ENCODE measurements around the gene VAV3. TPM values are rescaled to one million over a fixed set of nuclear protein-coding genes. Genes with fewer than 3 reads are reported as not detected.

VAV3 gene
- total RNA-seq, 1 experiment from 2014 or later: 0.57 TPM

GRCh38 chr1:107683683-107684082, 281.3 kb downstream of the VAV3 start:
- BruUV-seq (replicated peaks): no TSS peak
- POLR2A ChIA-PET: no interaction called here
- intact Hi-C loops (cut with micrococcal nuclease; ENCODE audit: unreplicated experiment): no loop called here

DNA sequence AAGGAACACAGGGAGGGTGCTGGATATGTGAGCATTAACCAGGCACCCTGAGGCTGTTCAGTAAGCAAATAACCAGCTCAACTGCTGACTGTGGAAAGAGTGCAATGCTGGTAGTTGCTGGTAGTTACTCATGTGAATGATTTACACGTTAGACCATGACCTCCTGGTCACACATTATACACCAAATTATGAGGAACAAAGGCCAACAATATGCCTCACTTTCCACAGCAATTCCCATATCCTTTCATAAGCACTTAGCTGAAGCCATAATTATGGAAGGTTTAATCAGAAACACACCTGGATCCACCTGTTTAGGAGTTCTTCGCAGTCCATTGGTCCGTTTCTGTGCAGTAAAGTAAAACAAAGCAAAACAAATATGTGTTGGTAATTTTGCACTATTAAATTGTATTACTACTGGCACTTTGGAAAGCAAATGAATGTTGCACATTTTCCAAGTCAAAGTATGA, 281.8 kb downstream of the VAV3 start:
- H3K27me3 Mint-ChIP-seq (ENCODE audit: insufficient read depth, unreplicated experiment): no peaks in the 10 kb centered on the region
- H3K36me3 ChIP-seq (ENCODE audit: control insufficient read depth, insufficient read depth, low read length): no peaks in the 10 kb centered on the region
- H3K4me3 Mint-ChIP-seq (ENCODE audit: unreplicated experiment): no peak overlapping the region
- no peak overlapping the region for H3K4me3 ChIP-seq (ENCODE audit: low read depth, low read length)
- no peaks in the 10 kb centered on the region for H3K4me1 Mint-ChIP-seq (ENCODE audit: low read depth, unreplicated experiment)
- TF ChIP-seq, protein P1, sequence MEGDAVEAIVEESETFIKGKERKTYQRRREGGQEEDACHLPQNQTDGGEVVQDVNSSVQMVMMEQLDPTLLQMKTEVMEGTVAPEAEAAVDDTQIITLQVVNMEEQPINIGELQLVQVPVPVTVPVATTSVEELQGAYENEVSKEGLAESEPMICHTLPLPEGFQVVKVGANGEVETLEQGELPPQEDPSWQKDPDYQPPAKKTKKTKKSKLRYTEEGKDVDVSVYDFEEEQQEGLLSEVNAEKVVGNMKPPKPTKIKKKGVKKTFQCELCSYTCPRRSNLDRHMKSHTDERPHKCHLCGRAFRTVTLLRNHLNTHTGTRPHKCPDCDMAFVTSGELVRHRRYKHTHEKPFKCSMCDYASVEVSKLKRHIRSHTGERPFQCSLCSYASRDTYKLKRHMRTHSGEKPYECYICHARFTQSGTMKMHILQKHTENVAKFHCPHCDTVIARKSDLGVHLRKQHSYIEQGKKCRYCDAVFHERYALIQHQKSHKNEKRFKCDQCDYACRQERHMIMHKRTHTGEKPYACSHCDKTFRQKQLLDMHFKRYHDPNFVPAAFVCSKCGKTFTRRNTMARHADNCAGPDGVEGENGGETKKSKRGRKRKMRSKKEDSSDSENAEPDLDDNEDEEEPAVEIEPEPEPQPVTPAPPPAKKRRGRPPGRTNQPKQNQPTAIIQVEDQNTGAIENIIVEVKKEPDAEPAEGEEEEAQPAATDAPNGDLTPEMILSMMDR (IDR thresholded peaks at IDR 0.05; ENCODE audit: insufficient read depth in 1 of 2, low read depth in 1 of 2, low read length in 1 of 2, severe bottlenecking in 1 of 2, unreplicated experiment in 1 of 2): no peak
- H3K4me1 ChIP-seq: peaks cover 6% of the 10 kb centered on the region; the same call in 1 of the 2 replicates
- POLR2A ChIA-PET: no interaction called here
- no peaks in the 10 kb centered on the region for H3K27me3 ChIP-seq (replicated peaks; ENCODE audit: control insufficient read depth, insufficient read depth, low read length)
- no peak overlapping the region for H3K27ac Mint-ChIP-seq (ENCODE audit: unreplicated experiment)
- peak in 1 of 2 experiments; percentile 46 for DNase-seq
- BruUV-seq (replicated peaks): no TSS peak
- intact Hi-C loops (cut with micrococcal nuclease; ENCODE audit: unreplicated experiment): no loop called here
- no peaks in the 10 kb centered on the region for H3K9me3 ChIP-seq
- no peaks in the 10 kb centered on the region for H3K36me3 Mint-ChIP-seq (ENCODE audit: insufficient read depth, unreplicated experiment)
- CTCF ChIA-PET: no interaction called here
- no peaks in the 10 kb centered on the region for H3K9me3 Mint-ChIP-seq (ENCODE audit: unreplicated experiment)

More at GRCh38 chr1:107683683-107684082, 281.3 kb downstream of the VAV3 start:
- Mint-ChIP-seq H3K27me3 (ENCODE audit: insufficient read depth, unreplicated experiment) (no peaks in the 10 kb centered on the region), H3K27ac (ENCODE audit: unreplicated experiment) (no peak overlapping the region), H3K4me3 (ENCODE audit: unreplicated experiment) (no peak overlapping the region), H3K9me3 (ENCODE audit: unreplicated experiment) (no peaks in the 10 kb centered on the region), H3K36me3 (ENCODE audit: insufficient read depth, unreplicated experiment) (no peaks in the 10 kb centered on the region), H3K4me1 (ENCODE audit: low read depth, unreplicated experiment) (no peaks in the 10 kb centered on the region)
- Histone ChIP-seq H3K27me3 (replicated peaks; ENCODE audit: control insufficient read depth, insufficient read depth, low read length) (no peaks in the 10 kb centered on the region), H3K36me3 (ENCODE audit: control insufficient read depth, insufficient read depth, low read length) (no peaks in the 10 kb centered on the region), H3K9me3 (no peaks in the 10 kb centered on the region), H3K4me1 (peaks cover 10% of the 10 kb centered on the region; the same call in 1 of the 2 replicates), H3K4me3 (ENCODE audit: low read depth, low read length) (no peak overlapping the region)
- DNase-seq: no peak
- CTCF ChIA-PET: no interaction called here
- TF ChIP-seq, protein P1 (IDR thresholded peaks at IDR 0.05; ENCODE audit: insufficient read depth in 1 of 2, low read depth in 1 of 2, low read length in 1 of 2, severe bottlenecking in 1 of 2, unreplicated experiment in 1 of 2): no peak

GRCh38 chr1:107682467-107682866, 282.5 kb downstream of the VAV3 start:
- Mint-ChIP-seq H3K4me1 (ENCODE audit: low read depth, unreplicated experiment) (no peaks in the 10 kb centered on the region), H3K27ac (ENCODE audit: unreplicated experiment) (no peak overlapping the region), H3K4me3 (ENCODE audit: unreplicated experiment) (no peak overlapping the region), H3K9me3 (ENCODE audit: unreplicated experiment) (no peaks in the 10 kb centered on the region), H3K27me3 (ENCODE audit: insufficient read depth, unreplicated experiment) (no peaks in the 10 kb centered on the region), H3K36me3 (ENCODE audit: insufficient read depth, unreplicated experiment) (no peaks in the 10 kb centered on the region)
- Histone ChIP-seq H3K27me3 (replicated peaks; ENCODE audit: control insufficient read depth, insufficient read depth, low read length) (no peaks in the 10 kb centered on the region), H3K4me3 (ENCODE audit: low read depth, low read length) (no peak overlapping the region), H3K9me3 (no peaks in the 10 kb centered on the region), H3K36me3 (ENCODE audit: control insufficient read depth, insufficient read depth, low read length) (no peaks in the 10 kb centered on the region), H3K4me1 (0 out of 2 replicates have a peak, but pooled peaks cover 4% of the 10 kb centered on the region)
- TF ChIP-seq, protein P1 (IDR thresholded peaks at IDR 0.05; ENCODE audit: insufficient read depth in 1 of 2, low read depth in 1 of 2, low read length in 1 of 2, severe bottlenecking in 1 of 2, unreplicated experiment in 1 of 2): no peak
- intact Hi-C loops (cut with micrococcal nuclease; ENCODE audit: unreplicated experiment): no loop called here
- DNase-seq: no peak
- BruUV-seq (replicated peaks): no TSS peak
- ChIA-PET CTCF (no interaction called here), POLR2A (no interaction called here)

Data from Caco-2 (cell line).